Effector memory CD8-positive, alpha-beta T cell (primary cell): ENCODE measurements around the gene LAMA2.

Experiments
- ATAC-seq: fragments of 150-1000 bp; cut with Tn5 transposase; replicated peaks from 2 replicates; pipeline ENCODE4 v1.10.0; 2021; ENCODE audit warnings: mild to moderate bottlenecking, moderate library complexity
- DNase-seq, 3 experiments: peaks; one replicate each; pipeline ENCODE4 v3.0.0; 2021
- H3K27ac Mint-ChIP-seq, 2 donors: one replicate each; pipeline ENCODE4 v1.8.0; 2022; ENCODE audit warnings: mild to moderate bottlenecking in 2 of 2, mixed read lengths in 2 of 2, moderate library complexity in 2 of 2
- H3K27me3 Mint-ChIP-seq, 2 donors: one replicate each; pipeline ENCODE4 v1.8.0; 2022; ENCODE audit warnings: mixed read lengths in 2 of 2
- H3K36me3 Mint-ChIP-seq: one replicate; pipeline ENCODE4 v1.8.0; 2022; ENCODE audit warnings: mild to moderate bottlenecking, moderate library complexity, mixed read lengths; ENCODE audit not compliant: insufficient read depth
- H3K4me1 Mint-ChIP-seq, 2 donors: one replicate each; pipeline ENCODE4 v1.8.0; 2022; ENCODE audit warnings: low read depth in 2 of 2, mixed read lengths in 2 of 2
- H3K4me3 Mint-ChIP-seq, 2 donors: one replicate each; pipeline ENCODE4 v1.8.0; 2022; ENCODE audit warnings: mild to moderate bottlenecking in 2 of 2, mixed read lengths in 2 of 2, moderate library complexity in 2 of 2
- H3K9me3 Mint-ChIP-seq, 2 donors: one replicate each; pipeline ENCODE4 v1.8.0; 2022; ENCODE audit warnings: mixed read lengths in 2 of 2

The LAMA2 gene

DNA sequence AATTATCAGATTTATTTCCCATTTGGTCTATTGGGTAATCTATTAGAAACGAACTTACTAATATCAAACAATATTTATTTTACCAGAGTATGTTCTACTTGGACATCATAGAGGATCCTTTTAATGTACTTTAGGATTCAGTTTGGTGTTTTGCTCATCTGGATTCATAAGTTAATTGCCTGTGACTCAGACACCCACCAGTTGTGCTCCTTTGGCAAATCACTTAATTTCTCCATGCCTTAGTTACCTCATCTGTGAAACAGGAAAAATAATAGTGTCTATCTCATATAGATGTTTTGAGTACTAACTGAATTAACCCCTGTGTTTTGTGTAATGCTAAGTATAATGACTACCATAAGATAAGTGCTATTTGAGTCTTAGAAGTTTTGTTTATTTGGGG lies 292.1 kb downstream of the LAMA2 start:
- Mint-ChIP-seq H3K4me1 (no peaks in the 10 kb centered on the region), H3K27me3 (peaks cover 9 to 20% of the 10 kb centered on the region in 2 donors), H3K36me3 (no peaks in the 10 kb centered on the region), H3K27ac (no peak overlapping the region), H3K4me3 (no peak overlapping the region), H3K9me3 (no peaks in the 10 kb centered on the region)
- ATAC-seq (no peak), DNase-seq (no peak)

DNA sequence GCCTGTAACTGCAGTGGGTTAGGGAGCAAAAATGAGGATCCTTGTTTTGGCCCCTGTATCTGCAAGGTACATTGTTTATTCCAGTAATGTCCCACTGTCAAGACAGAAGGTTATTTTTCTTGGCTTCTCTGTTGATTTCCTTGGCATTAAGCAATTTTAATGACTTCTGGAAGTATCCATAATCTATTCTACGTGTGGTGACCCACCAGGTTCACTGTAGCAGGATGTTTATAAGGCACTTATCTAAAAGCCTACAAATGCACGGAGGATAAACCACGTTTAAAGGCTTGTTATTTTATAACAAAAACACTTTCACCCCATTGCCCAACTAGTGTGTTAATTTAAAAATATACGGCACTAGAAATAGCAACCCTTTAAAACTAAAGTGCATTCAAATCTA lies 294.9 kb downstream of the LAMA2 start:
- no peaks in the 10 kb centered on the region for H3K4me1 Mint-ChIP-seq
- DNase-seq (no peak), ATAC-seq (no peak)
- H3K27me3 Mint-ChIP-seq: peaks cover 9 to 20% of the 10 kb centered on the region in 2 donors
- H3K9me3 Mint-ChIP-seq: no peaks in the 10 kb centered on the region
- H3K36me3 Mint-ChIP-seq: no peaks in the 10 kb centered on the region
- no peak overlapping the region for H3K27ac Mint-ChIP-seq
- H3K4me3 Mint-ChIP-seq: no peak overlapping the region

DNA sequence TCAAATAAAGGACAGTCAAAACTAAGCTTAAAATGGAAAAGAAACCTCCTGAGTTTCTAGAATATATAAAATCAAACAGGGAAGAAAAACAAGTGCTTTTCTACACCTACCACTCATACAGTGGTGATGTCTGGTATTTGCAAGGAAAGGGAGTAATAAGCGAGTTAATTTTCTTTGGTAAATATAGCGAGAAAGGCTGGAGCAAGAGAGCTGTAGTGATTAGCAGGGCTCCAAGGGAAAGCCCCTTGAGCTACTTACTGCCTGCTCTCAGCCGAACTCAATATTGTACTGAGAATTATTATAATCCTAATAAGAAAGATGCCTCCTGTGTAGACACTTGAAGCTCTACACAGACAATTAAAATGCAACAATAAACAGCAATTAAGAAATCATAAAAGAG lies 296.3 kb downstream of the LAMA2 start:
- Mint-ChIP-seq H3K9me3 (no peaks in the 10 kb centered on the region), H3K4me3 (no peak overlapping the region), H3K4me1 (no peaks in the 10 kb centered on the region), H3K36me3 (no peaks in the 10 kb centered on the region), H3K27me3 (peaks cover 9 to 14% of the 10 kb centered on the region in 2 donors), H3K27ac (no peak overlapping the region)
- no peak for DNase-seq
- no peak for ATAC-seq

DNA sequence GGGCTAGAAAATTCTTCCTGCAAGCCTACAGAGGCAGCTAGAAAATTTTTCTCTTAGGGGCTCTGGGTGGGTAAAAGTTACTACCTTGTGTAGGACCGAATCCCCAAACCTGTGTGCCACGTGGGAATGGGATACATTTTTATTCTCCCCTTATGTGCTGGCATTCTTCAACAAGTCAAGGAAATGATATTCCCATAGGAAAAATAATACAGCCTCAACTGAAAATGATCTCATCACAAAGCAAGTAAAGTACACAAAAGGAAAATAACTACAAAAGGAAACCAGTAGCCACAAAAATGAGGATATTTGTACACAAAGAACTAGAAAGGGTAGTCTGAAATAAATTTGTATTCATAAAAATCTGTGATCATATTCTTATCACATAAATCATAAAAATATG lies 298.1 kb downstream of the LAMA2 start:
- Mint-ChIP-seq H3K36me3 (no peaks in the 10 kb centered on the region), H3K9me3 (no peaks in the 10 kb centered on the region), H3K27me3 (peaks cover 0 to 19% of the 10 kb centered on the region in 2 donors), H3K4me1 (no peaks in the 10 kb centered on the region), H3K4me3 (no peak overlapping the region), H3K27ac (no peak overlapping the region)
- ATAC-seq (no peak), DNase-seq (no peak)

DNA sequence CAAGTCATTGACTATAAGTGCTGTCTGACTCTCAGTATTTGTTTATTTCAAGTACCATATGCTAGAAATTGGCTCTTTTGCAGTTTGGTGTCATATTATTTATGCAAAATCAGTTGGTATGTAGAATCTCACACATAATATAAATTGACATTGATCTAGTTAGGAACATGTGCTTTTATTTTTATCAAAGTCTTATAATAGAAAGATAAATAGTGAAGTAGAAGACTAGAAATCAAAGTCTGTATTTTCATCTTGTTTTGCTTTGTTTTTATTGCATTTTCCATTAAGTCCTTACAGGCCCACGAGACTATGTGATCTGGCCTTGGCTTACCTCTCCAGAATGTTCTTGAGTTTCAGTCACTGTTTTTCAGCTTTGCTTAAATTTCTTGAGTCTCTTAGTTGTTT lies 300.3 kb downstream of the LAMA2 start:
- ATAC-seq: no peak
- no peak overlapping the region for H3K4me3 Mint-ChIP-seq
- no peaks in the 10 kb centered on the region for H3K36me3 Mint-ChIP-seq
- H3K4me1 Mint-ChIP-seq: no peaks in the 10 kb centered on the region
- H3K27me3 Mint-ChIP-seq: peaks cover 0 to 11% of the 10 kb centered on the region in 2 donors
- no peaks in the 10 kb centered on the region for H3K9me3 Mint-ChIP-seq
- H3K27ac Mint-ChIP-seq: no peak overlapping the region
- no peak for DNase-seq

DNA sequence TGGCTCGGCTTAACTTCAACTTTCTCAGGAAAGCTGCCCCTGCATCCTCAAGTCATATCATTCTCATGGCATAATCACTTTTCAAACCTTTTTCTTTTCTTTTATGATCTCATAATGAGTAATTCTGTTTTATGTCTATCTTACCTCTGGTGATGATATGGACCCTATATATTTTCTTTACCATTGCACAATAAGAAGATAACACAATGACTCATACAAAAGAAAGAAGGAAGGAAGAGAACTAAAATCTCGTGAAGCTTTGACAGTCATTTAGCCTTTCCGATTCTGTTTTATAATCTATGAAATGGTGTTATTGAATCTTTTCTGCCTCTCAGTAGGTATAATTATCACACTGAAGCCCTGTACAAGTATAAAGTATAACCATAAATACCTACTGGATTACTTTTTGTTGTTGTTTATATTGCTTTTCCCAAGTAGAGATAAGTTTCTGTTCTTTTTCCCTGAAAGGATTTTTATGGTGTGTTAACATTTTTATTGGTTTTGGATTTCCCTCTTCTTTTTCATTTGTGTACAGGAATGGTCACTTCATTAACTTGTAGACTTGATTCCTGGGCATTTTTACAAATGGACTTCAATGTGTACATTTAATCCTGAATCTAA lies 300.9 kb downstream of the LAMA2 start:
- Mint-ChIP-seq H3K4me3 (no peak overlapping the region), H3K36me3 (no peaks in the 10 kb centered on the region), H3K4me1 (no peaks in the 10 kb centered on the region), H3K27me3 (peaks cover 0 to 11% of the 10 kb centered on the region in 2 donors), H3K27ac (no peak overlapping the region), H3K9me3 (no peaks in the 10 kb centered on the region)
- ATAC-seq (no peak), DNase-seq (no peak)

DNA sequence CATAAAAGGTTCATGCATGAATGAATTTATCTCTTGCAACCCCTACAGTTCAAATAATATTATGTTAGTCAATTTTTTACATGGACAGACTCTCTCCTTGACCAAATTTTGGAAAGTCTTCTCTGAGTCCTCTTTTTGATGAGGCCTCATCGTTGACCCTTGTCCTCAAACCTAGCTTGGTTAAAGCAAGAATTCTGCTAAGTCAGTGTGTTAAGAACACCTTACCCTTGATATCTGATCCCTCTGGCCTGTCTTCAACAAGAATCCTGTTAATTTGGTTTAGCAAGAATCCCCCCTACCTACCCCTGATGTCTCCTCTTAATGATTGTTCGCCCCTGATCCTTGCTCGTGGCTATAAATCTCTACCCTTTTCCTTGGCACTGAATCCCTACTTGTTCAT lies 301.4 kb downstream of the LAMA2 start:
- no peaks in the 10 kb centered on the region for H3K4me1 Mint-ChIP-seq
- peaks cover 0 to 6% of the 10 kb centered on the region in 2 donors for H3K27me3 Mint-ChIP-seq
- no peak overlapping the region for H3K4me3 Mint-ChIP-seq
- H3K9me3 Mint-ChIP-seq: no peaks in the 10 kb centered on the region
- DNase-seq (no peak), ATAC-seq (no peak)
- H3K36me3 Mint-ChIP-seq: no peaks in the 10 kb centered on the region
- no peak overlapping the region for H3K27ac Mint-ChIP-seq

DNA sequence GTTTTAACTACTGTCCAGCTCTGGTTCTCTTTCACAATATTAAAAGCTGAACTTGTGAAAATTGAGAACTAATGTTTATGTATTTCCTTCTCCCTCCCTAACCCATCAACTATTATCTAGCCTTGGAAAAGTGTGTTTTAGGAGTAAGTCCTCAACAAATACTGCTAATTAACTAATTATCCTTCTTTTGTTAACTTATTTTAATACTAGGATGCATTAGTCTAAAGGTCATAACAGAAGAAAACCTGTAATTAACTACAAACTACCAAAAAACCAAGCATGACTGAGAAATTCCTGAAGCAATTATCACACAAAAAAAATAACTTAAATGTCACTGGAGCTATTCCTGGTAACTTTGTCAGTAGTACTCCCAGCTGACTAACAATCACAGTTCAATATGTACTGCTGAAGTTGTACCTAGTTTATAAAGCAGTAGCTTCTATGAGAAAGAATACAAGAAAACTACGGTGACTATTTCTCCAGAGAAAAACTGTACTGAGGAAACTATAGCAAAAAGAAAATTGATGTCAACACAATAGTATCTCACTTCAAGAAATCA lies 301.9 kb downstream of the LAMA2 start:
- peaks cover 0 to 6% of the 10 kb centered on the region in 2 donors for H3K27me3 Mint-ChIP-seq
- no peak overlapping the region for H3K4me3 Mint-ChIP-seq
- no peaks in the 10 kb centered on the region for H3K36me3 Mint-ChIP-seq
- ATAC-seq (no peak), DNase-seq (no peak)
- no peak overlapping the region for H3K27ac Mint-ChIP-seq
- no peaks in the 10 kb centered on the region for H3K9me3 Mint-ChIP-seq
- no peaks in the 10 kb centered on the region for H3K4me1 Mint-ChIP-seq

DNA sequence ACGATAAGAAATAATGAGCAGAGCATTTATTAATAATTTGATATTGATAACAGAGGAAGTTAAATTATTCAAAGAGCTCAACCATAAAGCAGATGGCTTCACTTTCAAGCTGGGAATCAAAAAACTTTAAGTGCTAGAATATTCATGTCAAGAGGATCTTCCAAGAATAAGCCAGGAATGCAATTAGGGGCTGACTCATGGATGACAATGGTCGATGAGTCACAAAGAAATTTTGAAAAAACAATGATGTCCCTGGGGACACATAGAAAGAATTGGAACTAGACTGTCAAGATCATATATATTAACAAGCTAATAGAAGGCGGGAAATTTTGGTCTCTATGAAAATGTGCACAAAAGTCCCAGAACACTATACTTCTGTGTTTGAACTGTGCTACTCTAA lies 304.1 kb downstream of the LAMA2 start:
- H3K9me3 Mint-ChIP-seq: no peaks in the 10 kb centered on the region
- no peaks in the 10 kb centered on the region for H3K36me3 Mint-ChIP-seq
- no peak for DNase-seq
- H3K27ac Mint-ChIP-seq: no peak overlapping the region
- peaks cover 0 to 6% of the 10 kb centered on the region in 2 donors for H3K27me3 Mint-ChIP-seq
- no peak for ATAC-seq
- no peak overlapping the region for H3K4me3 Mint-ChIP-seq
- no peaks in the 10 kb centered on the region for H3K4me1 Mint-ChIP-seq

DNA sequence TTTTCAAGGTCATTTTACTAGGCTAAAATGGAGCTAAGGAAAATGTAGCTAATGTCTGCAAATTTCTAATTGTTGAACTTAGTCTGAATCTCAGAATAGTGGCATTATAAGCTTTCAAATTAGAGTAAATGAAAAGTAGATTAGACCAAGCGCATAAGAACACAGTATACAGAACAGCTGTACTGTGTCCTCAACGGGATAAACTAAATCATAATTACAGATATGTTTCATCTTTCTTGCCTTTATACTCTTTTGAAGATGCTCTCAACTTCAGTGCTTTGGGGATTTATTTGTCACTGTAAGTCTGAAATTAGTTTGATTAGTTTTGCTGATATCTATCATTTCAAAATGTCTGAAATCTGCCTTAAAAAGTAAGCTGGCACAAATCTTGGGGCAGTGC lies 305.4 kb downstream of the LAMA2 start:
- no peaks in the 10 kb centered on the region for H3K4me1 Mint-ChIP-seq
- no peaks in the 10 kb centered on the region for H3K36me3 Mint-ChIP-seq
- no peak for DNase-seq
- no peaks in the 10 kb centered on the region for H3K9me3 Mint-ChIP-seq
- no peak overlapping the region for H3K27ac Mint-ChIP-seq
- ATAC-seq: no peak
- H3K27me3 Mint-ChIP-seq: peaks cover 0 to 6% of the 10 kb centered on the region in 2 donors
- no peak overlapping the region for H3K4me3 Mint-ChIP-seq

DNA sequence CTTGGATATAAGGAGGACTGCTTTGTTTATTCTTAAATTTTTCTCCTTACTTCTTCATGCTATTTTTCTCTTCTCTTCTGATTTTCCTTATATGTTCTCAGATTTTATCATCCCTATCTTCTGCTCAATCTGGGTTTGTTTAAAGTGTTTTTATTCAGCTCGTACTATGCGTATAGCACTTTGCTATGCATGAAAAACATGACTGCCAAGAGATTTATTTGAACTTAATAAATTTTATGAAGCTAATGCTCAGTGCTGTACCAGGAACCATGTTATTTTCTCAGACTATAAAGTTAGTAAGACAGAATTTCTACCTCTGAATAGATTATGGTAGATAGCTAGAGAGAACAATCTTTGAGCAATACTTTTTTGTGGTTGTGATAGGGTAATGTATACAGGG lies 305.9 kb downstream of the LAMA2 start:
- H3K27me3 Mint-ChIP-seq: peaks cover 0 to 6% of the 10 kb centered on the region in 2 donors
- H3K27ac Mint-ChIP-seq: no peak overlapping the region
- no peaks in the 10 kb centered on the region for H3K4me1 Mint-ChIP-seq
- ATAC-seq: no peak
- DNase-seq: no peak
- H3K9me3 Mint-ChIP-seq: no peaks in the 10 kb centered on the region
- no peaks in the 10 kb centered on the region for H3K36me3 Mint-ChIP-seq
- no peak overlapping the region for H3K4me3 Mint-ChIP-seq

DNA sequence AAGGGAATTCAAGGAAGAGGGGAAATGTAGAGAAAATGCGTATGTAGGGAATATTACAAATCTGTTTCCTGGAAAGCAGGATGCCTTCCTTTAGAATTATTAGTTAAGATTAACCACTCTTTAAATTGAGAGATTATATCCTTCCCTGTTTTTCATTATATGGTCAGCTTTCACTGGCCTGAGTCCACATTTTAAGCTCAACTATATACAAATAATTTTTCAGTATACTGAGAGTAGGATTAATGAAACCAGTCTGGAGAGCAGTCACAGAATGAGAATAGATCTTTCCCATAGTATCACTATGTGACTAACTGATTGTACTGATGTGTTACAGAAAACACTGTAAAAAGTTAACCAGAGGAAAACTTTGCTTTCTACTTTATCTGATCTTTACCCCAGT lies 306.3 kb downstream of the LAMA2 start:
- no peaks in the 10 kb centered on the region for H3K4me1 Mint-ChIP-seq
- ATAC-seq (no peak), DNase-seq (no peak)
- H3K4me3 Mint-ChIP-seq: no peak overlapping the region
- H3K27ac Mint-ChIP-seq: no peak overlapping the region
- peaks cover 0 to 6% of the 10 kb centered on the region in 2 donors for H3K27me3 Mint-ChIP-seq
- no peaks in the 10 kb centered on the region for H3K9me3 Mint-ChIP-seq
- H3K36me3 Mint-ChIP-seq: no peaks in the 10 kb centered on the region

DNA sequence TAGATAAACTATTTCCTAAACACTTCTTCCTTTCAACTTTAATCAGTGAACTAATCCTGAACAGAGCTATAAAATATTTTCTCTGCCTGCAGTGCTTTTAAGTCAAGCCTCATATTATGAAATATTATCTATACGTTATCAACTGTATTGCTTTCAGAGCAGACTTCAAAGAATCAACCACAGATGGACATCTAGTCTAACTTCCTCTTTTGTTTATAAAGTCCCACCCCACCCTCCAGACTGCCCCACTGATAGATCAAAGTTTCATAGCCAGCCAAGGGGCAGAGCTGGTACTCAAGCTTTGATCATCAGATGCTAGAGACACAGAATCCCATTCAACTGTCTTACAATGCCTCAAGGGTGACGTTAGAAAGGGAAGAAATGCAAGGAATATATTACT lies 308.3 kb downstream of the LAMA2 start:
- no peak overlapping the region for H3K4me3 Mint-ChIP-seq

DNA sequence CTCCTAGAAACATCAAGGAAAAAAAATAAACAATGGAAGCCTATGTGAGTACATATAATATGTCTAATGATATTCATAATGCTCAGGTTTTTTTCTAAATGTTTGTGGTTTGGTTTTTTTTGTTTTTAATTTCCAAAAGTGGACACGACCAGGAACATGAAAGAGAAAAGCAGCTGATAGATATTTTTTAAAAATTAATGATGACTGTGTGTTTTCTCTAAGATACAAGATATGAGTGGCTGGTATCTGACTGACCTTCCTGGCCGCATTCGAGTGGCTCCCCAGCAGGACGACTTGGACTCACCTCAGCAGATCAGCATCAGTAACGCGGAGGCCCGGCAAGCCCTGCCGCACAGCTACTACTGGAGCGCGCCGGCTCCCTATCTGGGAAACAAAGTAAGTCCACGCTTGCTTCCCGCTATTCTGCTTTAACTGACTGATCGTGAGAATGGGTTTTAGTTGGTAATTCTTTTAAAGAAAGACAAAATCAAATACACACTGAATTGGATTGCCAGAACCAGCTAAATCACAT lies 309.6 kb downstream of the LAMA2 start:
- Mint-ChIP-seq H3K9me3 (no peaks in the 10 kb centered on the region), H3K27me3 (peaks cover 9 to 14% of the 10 kb centered on the region in 2 donors), H3K4me1 (no peaks in the 10 kb centered on the region), H3K36me3 (no peaks in the 10 kb centered on the region), H3K27ac (no peak overlapping the region), H3K4me3 (no peak overlapping the region)
- DNase-seq (no peak), ATAC-seq (no peak)

More for the DNA sequence above, 308.3 kb downstream of the LAMA2 start:
- no peaks in the 10 kb centered on the region for H3K4me1 Mint-ChIP-seq
- H3K9me3 Mint-ChIP-seq: no peaks in the 10 kb centered on the region
- no peak overlapping the region for H3K27ac Mint-ChIP-seq
- DNase-seq: no peak
- no peaks in the 10 kb centered on the region for H3K36me3 Mint-ChIP-seq
- ATAC-seq: no peak
- peaks cover 4 to 6% of the 10 kb centered on the region in 2 donors for H3K27me3 Mint-ChIP-seq
